Fibroblast of mammary gland (primary cell): ENCODE measurements around the gene MAX.

ENCODE experiments used
- DNase-seq: peaks from one replicate; pipeline ENCODE4 v3.0.0-alpha.2; 2010; ENCODE audit warnings: low read depth
- H3K4me3 ChIP-seq: 2 replicates; pipeline ENCODE4 v1.5.1; 2011; ENCODE audit warnings: low read depth, mild to moderate bottlenecking, low read length, moderate library complexity; ENCODE audit not compliant: control insufficient read depth
- TF ChIP-seq, protein P1 (sequence below): conservative IDR thresholded peaks from 2 replicates; pipeline ENCODE4 v1.5.1; 2011; ENCODE audit warnings: low read depth, low read length, inconsistent platforms; ENCODE audit not compliant: control insufficient read depth, insufficient read depth

The MAX gene

DNA sequence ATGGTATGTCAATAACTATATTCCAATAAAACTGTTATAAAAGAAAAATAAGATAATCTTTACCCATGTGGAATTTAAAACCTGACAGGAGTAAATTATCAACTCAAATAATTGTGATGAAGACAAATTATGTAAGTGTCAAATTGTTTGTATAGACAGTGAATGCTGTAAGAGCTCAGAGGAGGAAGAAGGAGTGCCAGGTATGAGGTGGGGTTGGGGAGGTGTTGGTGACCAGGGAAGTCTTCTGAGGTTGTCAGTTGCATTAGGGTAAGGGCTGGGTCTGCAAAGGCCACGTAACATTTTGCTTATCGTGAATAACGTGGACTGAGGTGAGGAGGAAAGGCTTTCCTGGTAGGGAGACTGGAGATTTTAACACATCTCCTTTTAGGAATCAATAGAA, 2.5 kb upstream of the MAX start:
- TF ChIP-seq, protein P1, sequence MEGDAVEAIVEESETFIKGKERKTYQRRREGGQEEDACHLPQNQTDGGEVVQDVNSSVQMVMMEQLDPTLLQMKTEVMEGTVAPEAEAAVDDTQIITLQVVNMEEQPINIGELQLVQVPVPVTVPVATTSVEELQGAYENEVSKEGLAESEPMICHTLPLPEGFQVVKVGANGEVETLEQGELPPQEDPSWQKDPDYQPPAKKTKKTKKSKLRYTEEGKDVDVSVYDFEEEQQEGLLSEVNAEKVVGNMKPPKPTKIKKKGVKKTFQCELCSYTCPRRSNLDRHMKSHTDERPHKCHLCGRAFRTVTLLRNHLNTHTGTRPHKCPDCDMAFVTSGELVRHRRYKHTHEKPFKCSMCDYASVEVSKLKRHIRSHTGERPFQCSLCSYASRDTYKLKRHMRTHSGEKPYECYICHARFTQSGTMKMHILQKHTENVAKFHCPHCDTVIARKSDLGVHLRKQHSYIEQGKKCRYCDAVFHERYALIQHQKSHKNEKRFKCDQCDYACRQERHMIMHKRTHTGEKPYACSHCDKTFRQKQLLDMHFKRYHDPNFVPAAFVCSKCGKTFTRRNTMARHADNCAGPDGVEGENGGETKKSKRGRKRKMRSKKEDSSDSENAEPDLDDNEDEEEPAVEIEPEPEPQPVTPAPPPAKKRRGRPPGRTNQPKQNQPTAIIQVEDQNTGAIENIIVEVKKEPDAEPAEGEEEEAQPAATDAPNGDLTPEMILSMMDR, result no peak
- no peak overlapping the region for H3K4me3 ChIP-seq
- no peak for DNase-seq

DNA sequence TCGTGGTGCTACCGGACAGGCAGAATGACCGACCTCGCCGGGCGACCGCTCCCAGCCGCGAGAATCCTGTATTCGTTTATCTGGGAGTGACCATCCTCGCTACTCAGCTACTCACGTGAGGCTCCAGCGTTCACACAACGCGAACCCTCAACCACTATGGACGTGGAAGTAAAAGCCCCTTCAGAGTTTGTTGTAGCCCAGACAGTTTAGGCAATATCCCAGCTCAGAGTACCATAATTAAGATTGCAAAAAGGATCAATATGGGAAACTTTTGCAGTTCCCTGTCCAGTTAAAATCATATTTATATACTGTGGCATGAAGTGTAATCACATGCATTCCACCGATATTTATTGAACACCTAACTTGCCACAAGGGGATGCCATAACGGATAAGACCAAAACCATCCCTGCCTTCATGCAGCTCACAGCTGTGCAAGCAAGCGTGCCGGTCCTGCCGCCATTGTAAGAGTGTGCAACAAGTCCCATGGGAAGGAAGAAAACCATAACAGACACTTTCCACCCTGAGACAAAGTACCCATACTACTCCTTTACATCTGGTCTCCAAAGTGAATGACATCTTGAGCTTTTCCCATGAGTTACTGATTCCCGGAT, 938 bp upstream of the MAX start:
- DNase-seq, result peak; percentile 41
- H3K4me3 ChIP-seq, result peak overlapping the region; percentile 67
- TF ChIP-seq, protein P1, result peak; percentile 32

DNA sequence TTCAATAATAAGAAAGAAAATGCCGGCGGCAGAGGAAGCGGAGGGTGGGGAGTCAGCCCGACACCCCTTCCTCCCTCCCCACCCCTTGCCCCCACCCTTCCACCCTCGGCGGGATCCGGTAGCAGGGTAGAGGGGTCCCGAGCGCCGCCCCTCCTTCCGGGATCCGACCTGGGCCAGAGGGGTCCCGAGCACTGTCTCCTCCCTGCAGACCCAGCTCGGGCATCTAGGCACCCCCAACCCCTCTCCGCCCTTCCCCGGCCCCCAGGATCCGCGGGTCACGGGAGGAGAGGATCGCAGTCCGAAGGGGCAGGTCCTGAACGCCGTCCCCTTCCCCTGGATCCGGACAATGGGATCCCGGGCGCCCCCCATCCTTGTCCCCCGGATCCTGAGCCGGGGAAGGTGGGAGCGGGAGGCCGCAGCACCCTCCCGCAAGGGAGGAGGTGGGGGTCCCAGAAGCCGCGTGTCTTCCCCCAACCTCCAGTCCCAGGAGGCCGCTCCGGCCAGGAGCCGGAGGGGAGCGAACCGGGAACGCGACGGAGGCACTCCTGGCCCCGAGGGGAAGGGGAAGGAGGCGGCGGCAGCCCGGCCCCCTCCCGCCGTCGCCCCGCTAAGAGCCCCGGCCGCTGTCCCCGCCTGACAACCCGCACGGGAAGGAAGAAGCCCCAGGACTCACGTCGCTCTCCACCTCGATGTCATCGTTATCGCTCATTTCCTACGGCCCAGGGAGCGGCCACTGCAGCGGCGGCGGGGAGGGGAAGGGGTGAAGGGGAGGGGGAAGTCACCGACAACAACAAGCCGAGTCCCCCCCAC, 481 bp downstream of the MAX start:
- peak overlapping the region; percentile 74 for H3K4me3 ChIP-seq
- TF ChIP-seq, protein P1, result no peak
- DNase-seq, result no peak

DNA sequence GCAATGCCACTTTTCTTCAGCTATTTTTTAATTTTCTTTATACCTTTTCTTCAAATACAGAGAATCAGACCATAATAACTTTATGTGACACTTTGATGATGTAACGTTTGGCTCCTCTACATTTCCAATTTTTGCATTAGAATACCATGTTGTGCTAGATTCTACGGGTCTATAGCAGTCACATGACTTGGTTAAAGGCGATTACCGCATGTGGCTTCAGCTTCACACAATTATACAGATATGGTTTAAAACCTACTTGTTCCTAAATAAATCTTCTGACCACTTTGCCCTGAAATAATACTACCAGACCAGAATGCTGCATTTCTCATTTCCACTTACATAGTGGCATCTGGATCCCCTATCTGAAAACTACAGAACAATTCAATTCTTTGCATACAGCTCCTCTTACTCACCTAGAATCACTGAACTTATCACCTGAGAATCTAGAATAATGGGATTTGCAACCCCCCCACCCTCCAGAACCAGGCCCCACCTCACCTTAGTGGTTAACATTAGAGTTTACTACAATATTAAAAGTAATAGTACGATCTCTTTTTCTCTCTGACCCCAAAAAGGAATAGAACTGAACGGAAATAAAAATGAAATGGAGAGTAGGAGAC, 1.3 kb downstream of the MAX start:
- peak; percentile 19 for DNase-seq

DNA sequence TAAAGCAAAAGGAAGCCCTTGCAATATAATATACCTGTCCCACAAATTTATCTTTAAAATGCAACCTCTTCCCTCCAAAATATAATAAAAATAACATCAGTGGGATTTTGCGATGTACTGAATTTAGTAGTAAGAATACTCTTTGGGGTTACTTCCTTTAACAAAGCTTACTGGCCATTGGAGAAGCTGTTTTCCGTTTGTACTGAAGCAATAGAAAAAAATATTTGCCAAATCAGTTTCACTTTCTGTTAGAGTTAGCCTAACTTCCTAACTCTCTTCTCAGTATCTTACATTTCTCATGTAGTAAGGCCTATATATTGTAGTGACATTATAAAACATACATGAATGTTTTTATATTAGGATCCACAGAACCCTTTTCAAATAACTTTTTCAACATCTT, 3.7 kb downstream of the MAX start:
- TF ChIP-seq, protein P1, result no peak
- peak; percentile 52 for DNase-seq
- no peak overlapping the region for H3K4me3 ChIP-seq

More for the DNA sequence above, 1.3 kb downstream of the MAX start:
- TF ChIP-seq, protein P1, result no peak
- peak overlapping the region; percentile 74 for H3K4me3 ChIP-seq

DNA sequence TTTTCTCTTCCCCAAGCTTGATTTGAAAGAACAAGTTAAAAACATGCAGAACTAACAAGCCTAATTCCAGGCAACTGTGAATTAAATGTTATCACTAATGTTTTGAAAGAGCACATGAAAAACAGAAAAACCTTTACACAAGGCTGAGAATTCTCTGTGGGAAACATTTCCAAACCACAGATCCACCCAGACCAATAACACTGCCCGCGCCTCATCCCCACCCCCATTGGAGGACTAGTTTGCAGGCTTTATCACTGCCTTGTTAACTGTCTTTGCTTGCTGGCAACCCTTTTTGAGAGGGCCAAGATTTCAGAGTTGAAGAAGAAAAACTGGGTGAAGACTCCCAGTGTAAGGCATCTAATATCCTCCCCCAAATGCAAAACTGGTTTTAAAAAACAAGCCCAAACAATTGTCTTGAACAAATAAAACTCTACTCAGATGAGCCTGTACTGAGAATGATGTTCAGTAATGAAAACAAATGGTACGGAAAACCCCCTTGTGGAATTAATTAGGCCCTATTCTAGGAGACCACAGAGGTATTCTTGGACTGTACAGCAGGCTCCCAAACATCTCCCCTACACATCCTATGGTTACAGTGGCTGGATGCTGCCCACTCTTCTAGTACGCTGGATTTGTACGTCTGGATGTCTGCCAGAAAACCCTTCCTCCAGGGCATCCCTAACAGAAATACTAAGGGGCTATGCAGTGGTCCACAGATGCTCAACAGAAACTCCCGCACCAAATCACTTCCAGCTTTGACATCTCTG, 5.8 kb downstream of the MAX start:
- peak; percentile 20 for DNase-seq
- TF ChIP-seq, protein P1, result no peak
- H3K4me3 ChIP-seq, result no peak overlapping the region
